Colonic mucosa (tissue), 4 donors: ENCODE results near the gene LHPP. TPM values are rescaled to one million over a fixed set of nuclear protein-coding genes. Genes with fewer than 3 reads are reported as not detected.

ENCODE experiments used
- DNase-seq: peaks from one replicate; pipeline ENCODE4 v3.0.0-alpha.2; 2020
- H3K27ac ChIP-seq: fragments of 200-600 bp; one replicate; pipeline ENCODE4 v1.8.0; 2021
- H3K27me3 ChIP-seq: fragments of 200-600 bp; one replicate; pipeline ENCODE4 v1.8.0; 2021
- H3K36me3 ChIP-seq: fragments of 200-600 bp; one replicate; pipeline ENCODE4 v1.8.0; 2021
- H3K4me1 ChIP-seq: fragments of 200-600 bp; one replicate; pipeline ENCODE4 v1.8.0; 2021; ENCODE audit warnings: mild to moderate bottlenecking
- H3K4me3 ChIP-seq: fragments of 200-600 bp; one replicate; pipeline ENCODE4 v1.8.0; 2021
- H3K9ac ChIP-seq, 2 donors: one replicate each; pipeline ENCODE4 v1.7.0; 2013; ENCODE audit warnings: control low read depth in 2 of 2, low read depth in 2 of 2, low read length in 2 of 2
- H3K9me3 ChIP-seq: fragments of 200-600 bp; one replicate; pipeline ENCODE4 v1.8.0; 2021
- CTCF ChIP-seq: fragments of 200-600 bp; IDR thresholded peaks from one replicate; pipeline ENCODE4 v1.8.0; 2022; ENCODE audit warnings: antibody characterized with exemption, mild to moderate bottlenecking
- intact Hi-C: fragments of 100-400 bp; cut with DNase I; formaldehyde crosslinking; loops from one replicate; pipeline ENCODE4 v1.14.1; 2022
- total RNA-seq, 2 donors: library from RNA; stranded (reverse); fragmentation: NEBNext Ultra II Directional in 1 of 2; extraction: Animal tissue kit (Norgen Biotek cat#: 25700) in 1 of 2; gene quantifications; one replicate each; pipeline ENCODE4 v1.2.1, GENCODE V29; 2021
- donor health status: healthy.
- donor health status: DM: no; HTN: no; CAD: no.
- donor health status: DM: no; HTN: no; CAD: no.

Gene LHPP
- total RNA-seq, 2 donors from 2014 or later = 12.8 to 24.6 TPM

- Histone ChIP-seq H3K9me3 (no peaks in the 10 kb centered on the region), H3K27me3 (no peaks in the 10 kb centered on the region), H3K27ac (no peak overlapping the region), H3K4me1 (no peaks in the 10 kb centered on the region), H3K9ac (no peak overlapping the region), H3K36me3 (no peaks in the 10 kb centered on the region), H3K4me3 (no peak overlapping the region)
- intact Hi-C loops = no loop called here
- no peak for TF ChIP-seq CTCF
- no peak for DNase-seq
Measured at GRCh38 chr10:124604214-124605000, 142.8 kb downstream of the LHPP start.

DNA sequence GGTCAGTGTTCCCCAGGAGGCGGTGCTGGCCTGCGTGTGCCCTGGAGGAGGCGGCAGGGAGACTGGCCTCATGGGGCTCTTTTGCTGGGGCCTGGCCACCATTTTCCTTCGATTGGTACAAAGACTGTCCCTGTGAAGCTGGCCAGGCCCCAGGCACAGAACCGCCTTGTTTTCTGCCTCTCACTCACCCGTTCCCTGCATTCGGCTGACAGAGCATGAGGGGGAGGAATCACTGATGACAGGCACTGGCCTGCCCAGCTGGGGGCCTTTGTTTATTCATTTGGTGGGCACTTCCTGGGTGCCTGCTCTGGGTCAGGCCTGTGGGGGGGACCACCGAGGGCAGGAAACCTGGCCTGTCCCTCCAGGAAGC is 143.4 kb downstream of the LHPP start:
- Histone ChIP-seq H3K4me1 (no peaks in the 10 kb centered on the region), H3K9me3 (no peaks in the 10 kb centered on the region), H3K27me3 (no peaks in the 10 kb centered on the region), H3K4me3 (no peak overlapping the region), H3K27ac (no peak overlapping the region), H3K9ac (no peak overlapping the region), H3K36me3 (no peaks in the 10 kb centered on the region)
- no peak for DNase-seq
- no peak for TF ChIP-seq CTCF
- intact Hi-C loops = no loop called here

DNA sequence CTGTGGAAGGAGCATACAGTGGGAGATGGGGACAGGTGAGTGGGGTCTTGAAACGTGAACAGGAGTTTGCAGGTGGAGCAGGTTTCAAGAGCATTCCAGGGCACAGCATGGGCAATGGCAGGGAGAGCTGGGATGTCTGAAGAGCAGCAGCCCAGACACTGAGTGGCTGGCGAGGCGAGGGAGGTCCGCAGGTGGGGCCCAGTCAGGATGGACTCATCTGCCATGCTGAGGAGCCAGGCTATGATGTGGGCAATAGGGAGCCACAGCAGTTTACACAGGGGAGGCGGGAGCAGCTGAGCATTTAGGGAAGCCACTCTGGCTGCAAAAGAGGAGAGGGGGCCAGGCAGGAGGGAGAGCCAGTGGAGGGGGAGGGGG is 143.8 kb downstream of the LHPP start:
- Histone ChIP-seq H3K4me1 (no peaks in the 10 kb centered on the region), H3K27me3 (no peaks in the 10 kb centered on the region), H3K9me3 (no peaks in the 10 kb centered on the region), H3K4me3 (no peak overlapping the region), H3K27ac (no peak overlapping the region), H3K36me3 (no peaks in the 10 kb centered on the region), H3K9ac (no peak overlapping the region)
- intact Hi-C loops = no loop called here
- TF ChIP-seq CTCF = no peak
- no peak for DNase-seq

GRCh38 chr10:124605856-124606812 is 144.5 kb downstream of the LHPP start:
- no peak for DNase-seq
- no peak overlapping the region for H3K4me3 ChIP-seq
- H3K36me3 ChIP-seq = no peaks in the 10 kb centered on the region
- H3K27me3 ChIP-seq = no peaks in the 10 kb centered on the region
- no peaks in the 10 kb centered on the region for H3K9me3 ChIP-seq
- TF ChIP-seq CTCF = no peak
- H3K4me1 ChIP-seq = no peaks in the 10 kb centered on the region
- H3K9ac ChIP-seq = no peak overlapping the region
- H3K27ac ChIP-seq = no peak overlapping the region
- intact Hi-C loops = no loop called here

DNA sequence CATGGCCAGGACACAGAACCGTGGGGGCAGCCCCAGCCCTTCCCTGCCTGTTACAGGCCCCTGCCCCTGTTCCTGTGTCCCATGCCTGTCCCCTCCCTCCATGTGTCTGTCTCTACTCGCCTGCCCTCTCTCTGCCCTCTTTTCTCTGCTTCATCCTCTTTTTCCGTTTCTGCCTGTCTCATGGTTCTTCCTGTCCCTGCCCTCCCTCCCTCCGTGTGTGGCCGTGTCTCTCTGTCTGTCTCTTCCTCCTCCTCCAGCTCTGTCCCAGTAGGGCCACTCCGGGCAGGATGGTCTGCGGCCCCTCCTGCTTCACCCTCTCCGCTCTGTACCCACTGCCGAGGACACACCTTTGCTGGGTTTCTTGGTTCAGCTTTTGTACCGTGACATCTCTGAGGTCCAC is 145.2 kb downstream of the LHPP start:
- no peak overlapping the region for H3K27ac ChIP-seq
- no peak overlapping the region for H3K4me3 ChIP-seq
- TF ChIP-seq CTCF = no peak
- no peaks in the 10 kb centered on the region for H3K4me1 ChIP-seq
- no peaks in the 10 kb centered on the region for H3K27me3 ChIP-seq
- no peak overlapping the region for H3K9ac ChIP-seq
- no peaks in the 10 kb centered on the region for H3K36me3 ChIP-seq
- no peak for DNase-seq
- no peaks in the 10 kb centered on the region for H3K9me3 ChIP-seq
- intact Hi-C loops = no loop called here
